GM23248 (cell line): ENCODE measurements around the gene FBLIM1. TPM values are rescaled to one million over a fixed set of nuclear protein-coding genes. Genes with fewer than 3 reads are reported as not detected.

ENCODE experiments used
- DNase-seq: peaks from one replicate; pipeline ENCODE4 v3.0.0-alpha.2; 2015
- H2AFZ ChIP-seq: fragments of 200-600 bp; sonication (generic); 2 replicates; pipeline ENCODE4 v1.6.1; 2016; ENCODE audit warnings: antibody characterized with exemption
- H3F3A ChIP-seq: fragments of 200-600 bp; sonication (generic); 2 replicates; pipeline ENCODE4 v1.6.1; 2016; ENCODE audit warnings: mild to moderate bottlenecking, antibody characterized with exemption, mixed run types; ENCODE audit not compliant: insufficient read depth
- H3K27ac ChIP-seq: fragments of 200-600 bp; sonication (generic); 2 replicates; pipeline ENCODE4 v1.5.1; 2016; ENCODE audit warnings: mild to moderate bottlenecking
- H3K27me3 ChIP-seq: fragments of 200-600 bp; sonication (generic); replicated peaks from 2 replicates; pipeline ENCODE4 v1.6.1; 2016; ENCODE audit warnings: mild to moderate bottlenecking; ENCODE audit not compliant: insufficient read depth
- H3K36me3 ChIP-seq: fragments of 200-600 bp; sonication (generic); 2 replicates; pipeline ENCODE4 v1.6.1; 2016; ENCODE audit warnings: low read depth, mild to moderate bottlenecking
- H3K4me1 ChIP-seq: fragments of 200-600 bp; sonication (generic); 2 replicates; pipeline ENCODE4 v1.6.1; 2016; ENCODE audit warnings: mild to moderate bottlenecking; ENCODE audit not compliant: insufficient read depth
- H3K4me2 ChIP-seq: fragments of 200-600 bp; sonication (generic); one replicate; pipeline ENCODE4 v1.6.1; 2016; ENCODE audit warnings: mild to moderate bottlenecking; ENCODE audit not compliant: unreplicated experiment
- H3K4me3 ChIP-seq: fragments of 200-600 bp; sonication (generic); 2 replicates; pipeline ENCODE4 v1.5.1; 2016; ENCODE audit warnings: mild to moderate bottlenecking
- H3K79me2 ChIP-seq: fragments of 200-600 bp; sonication (generic); 2 replicates; pipeline ENCODE4 v1.6.1; 2016; ENCODE audit warnings: mild to moderate bottlenecking; ENCODE audit not compliant: insufficient read depth
- H3K9ac ChIP-seq: fragments of 200-600 bp; sonication (generic); 2 replicates; pipeline ENCODE4 v1.6.1; 2016; ENCODE audit warnings: mild to moderate bottlenecking
- H3K9me2 ChIP-seq: fragments of 200-600 bp; sonication (generic); 2 replicates; pipeline ENCODE4 v1.6.1; 2016; ENCODE audit warnings: mixed run types, mild to moderate bottlenecking, moderate library complexity; ENCODE audit not compliant: insufficient read depth
- H3K9me3 ChIP-seq: fragments of 200-600 bp; sonication (generic); one replicate; pipeline ENCODE4 v1.6.1; 2017; ENCODE audit warnings: low read depth
- H4K20me1 ChIP-seq: fragments of 200-600 bp; sonication (generic); 2 replicates; pipeline ENCODE4 v1.6.0; 2016; ENCODE audit not compliant: insufficient read depth
- EZH2 ChIP-seq: fragments of 200-600 bp; sonication (generic); IDR thresholded peaks from 2 replicates; pipeline ENCODE4 v1.6.1; 2018; ENCODE audit warnings: antibody characterized with exemption, mild to moderate bottlenecking; ENCODE audit not compliant: insufficient read depth, poor library complexity, severe bottlenecking
- EZH2phosphoT487 ChIP-seq: fragments of 200-600 bp; sonication (generic); IDR thresholded peaks from 2 replicates; pipeline ENCODE4 v1.6.1; 2018; ENCODE audit warnings: antibody characterized with exemption, moderate library complexity, mild to moderate bottlenecking, low read depth; ENCODE audit not compliant: insufficient read depth
- WGBS, 2 experiments: methylation state at CpG; one replicate each; pipeline ENCODE4 v1.1.6; 2015 to 2017; ENCODE audit warnings: low lambda C conversion rate in 2 of 2, low coverage in 1 of 2; ENCODE audit errors: missing lambda C conversion rate in 2 of 2; 5-methylcytosine and 5-hydroxymethylcytosine counted together
- in situ Hi-C: fragments of 300-500 bp; cut with MboI; formaldehyde crosslinking; loops from 2 replicates; pipeline ENCODE4 v1.15.0; 2020
- polyA plus RNA-seq: library from polyadenylated mRNA; unstranded; fragments of >200 nt; fragmentation: Nextera tagmentation; extraction: Ambion mirVana; gene quantifications from 2 replicates; pipeline ENCODE4 v1.2.1, GENCODE V29; 2016
- total RNA-seq: library from RNA; depleted of rRNA; stranded (reverse); fragments of >200 nt; shearing (Covaris generic); gene quantifications from 2 replicates; pipeline ENCODE4 v1.2.3, GENCODE V29; 2014

Gene FBLIM1
- total and polyA plus RNA-seq, 2 experiments from 2014 or later, result 63.3 to 69.9 TPM

DNA sequence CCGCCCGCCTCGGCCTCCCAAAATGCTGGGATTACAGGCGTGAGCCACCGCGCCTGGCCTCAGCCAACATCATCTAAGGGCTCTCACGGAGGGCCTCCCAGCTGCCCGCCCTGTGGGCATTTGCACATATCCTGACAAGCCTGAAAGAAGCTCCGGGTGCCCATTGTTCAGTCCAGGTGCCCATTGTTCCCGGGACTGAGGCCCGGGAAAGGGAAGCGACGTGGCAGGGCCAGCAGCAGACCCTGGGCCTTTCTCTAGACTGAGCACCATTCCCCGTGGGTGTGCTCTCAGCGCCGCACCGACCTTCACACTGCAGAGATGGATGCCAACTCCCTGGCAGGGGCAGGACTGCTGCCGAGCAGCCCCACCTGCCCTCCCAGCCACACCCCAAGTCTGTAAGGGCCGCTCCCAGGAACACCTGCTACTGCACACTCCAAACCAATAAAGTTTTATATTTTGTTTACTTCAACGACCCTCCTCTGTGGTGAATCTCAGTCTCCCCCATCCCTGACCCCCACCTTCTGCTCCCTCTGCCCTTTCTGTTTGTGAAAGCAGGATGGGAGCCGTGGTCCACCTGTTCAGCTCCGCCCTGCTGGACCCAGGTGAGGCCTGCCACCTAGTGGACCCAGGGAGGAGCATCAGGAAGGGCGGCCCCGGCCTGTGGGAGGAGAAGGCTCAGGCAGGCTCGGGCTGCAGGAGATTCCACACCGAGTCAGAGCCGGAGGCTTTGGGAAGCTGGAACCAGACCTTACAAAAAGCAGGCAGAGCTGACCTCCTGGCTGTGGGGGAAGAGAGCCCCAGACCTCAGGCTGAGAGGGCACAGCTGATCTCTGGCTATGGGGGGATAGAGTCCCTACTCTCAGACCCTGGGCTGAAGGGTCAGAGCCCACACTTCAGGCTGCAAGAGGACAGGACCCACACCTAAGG is 17.4 kb upstream of the FBLIM1 start:
- Histone ChIP-seq H3K79me2 (no peaks in the 10 kb centered on the region), H3K36me3 (no peaks in the 10 kb centered on the region), H3K27ac (no peak overlapping the region), H3F3A (no peaks in the 10 kb centered on the region), H3K4me3 (no peak overlapping the region), H3K9me3 (no peaks in the 10 kb centered on the region), H3K9me2 (no peaks in the 10 kb centered on the region), H3K4me1 (no peaks in the 10 kb centered on the region), H2AFZ (no peak overlapping the region), H4K20me1 (no peaks in the 10 kb centered on the region), H3K9ac (no peak overlapping the region), H3K27me3 (no peaks in the 10 kb centered on the region), H3K4me2 (no peak overlapping the region)
- 52 to 62% methylated on average over 25 to 27 of the region's 27 CpGs for WGBS, 2 experiments
- DNase-seq, result peak; percentile 77
- in situ Hi-C loops, result no loop called here
- TF ChIP-seq EZH2 (no peak), EZH2phosphoT487 (no peak)

DNA sequence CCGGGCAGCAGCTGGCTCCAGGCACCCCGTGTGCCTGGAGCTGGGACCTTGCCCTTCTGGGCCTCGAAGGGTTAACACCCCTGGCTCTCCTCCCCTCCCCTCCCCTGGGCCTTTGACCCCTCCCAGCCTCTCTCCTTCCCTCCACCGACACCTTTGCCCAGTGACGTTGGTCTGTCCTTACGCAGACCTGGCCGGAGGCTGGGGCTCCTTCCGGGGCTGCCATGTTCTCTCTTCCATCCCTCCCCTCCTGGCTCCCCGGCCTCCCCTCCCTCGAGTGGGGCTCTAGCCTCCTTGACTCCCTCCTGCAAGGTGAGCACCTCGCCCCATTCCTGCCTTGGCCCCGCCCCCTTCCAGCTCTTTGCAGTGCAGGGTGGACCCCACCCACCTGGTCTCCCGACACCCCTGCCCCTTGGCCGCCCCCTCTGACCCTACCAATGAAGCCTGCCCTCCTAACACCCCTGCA is 16.2 kb upstream of the FBLIM1 start, which contains the start of gene TMEM82:
TMEM82 (plus strand) TSS at position 161 of the 463 bp plus-strand sequence; CDS start at position 222, 61 bp downstream.
- Histone ChIP-seq H3K9me2 (no peaks in the 10 kb centered on the region), H3F3A (no peaks in the 10 kb centered on the region), H4K20me1 (no peaks in the 10 kb centered on the region), H3K4me1 (no peaks in the 10 kb centered on the region), H3K36me3 (no peaks in the 10 kb centered on the region), H3K27ac (no peak within 1 kb of the TSS), H2AFZ (no peak within 1 kb of the TSS), H3K4me2 (no peak within 1 kb of the TSS), H3K9ac (no peak within 1 kb of the TSS), H3K79me2 (no peaks in the 10 kb centered on the region), H3K9me3 (no peaks in the 10 kb centered on the region), H3K27me3 (no peaks in the 10 kb centered on the region), H3K4me3 (no peak within 1 kb of the TSS)
- in situ Hi-C loops, result no loop called here
- no peak for DNase-seq
- TF ChIP-seq EZH2phosphoT487 (no peak), EZH2 (no peak)
- WGBS, 2 experiments, result 28 to 36% methylated on average over 4 to 14 of the region's 14 CpGs

DNA sequence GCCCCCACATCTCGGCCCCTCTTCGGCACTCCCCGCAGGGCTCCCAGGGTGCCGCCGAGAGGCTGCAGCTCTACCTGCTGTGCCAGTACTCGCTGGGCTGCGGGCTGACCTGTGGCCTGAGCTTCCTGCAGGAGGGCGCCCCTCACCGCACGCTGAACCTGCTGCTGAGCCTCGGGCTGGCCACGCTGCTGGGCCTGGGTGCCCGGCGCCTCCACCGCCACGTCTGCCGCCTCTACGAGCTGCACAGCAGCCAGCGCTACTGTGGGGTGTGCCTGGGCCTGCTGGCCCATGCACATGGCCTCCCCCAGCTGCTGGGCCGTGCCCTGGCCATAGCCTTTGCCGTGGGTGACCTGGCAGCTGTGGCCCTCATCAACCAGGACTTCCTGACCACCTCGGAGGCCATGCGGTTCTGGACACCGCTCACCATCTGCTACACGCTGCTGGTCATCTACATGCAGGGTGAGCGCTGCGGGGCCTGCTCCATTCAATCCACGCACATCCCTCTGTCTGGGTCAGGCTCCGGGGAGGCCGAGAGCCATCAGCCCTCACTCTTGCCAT is 14.4 kb upstream of the FBLIM1 start:
- H2AFZ ChIP-seq, result no peak overlapping the region
- in situ Hi-C loops, result no loop called here

DNA sequence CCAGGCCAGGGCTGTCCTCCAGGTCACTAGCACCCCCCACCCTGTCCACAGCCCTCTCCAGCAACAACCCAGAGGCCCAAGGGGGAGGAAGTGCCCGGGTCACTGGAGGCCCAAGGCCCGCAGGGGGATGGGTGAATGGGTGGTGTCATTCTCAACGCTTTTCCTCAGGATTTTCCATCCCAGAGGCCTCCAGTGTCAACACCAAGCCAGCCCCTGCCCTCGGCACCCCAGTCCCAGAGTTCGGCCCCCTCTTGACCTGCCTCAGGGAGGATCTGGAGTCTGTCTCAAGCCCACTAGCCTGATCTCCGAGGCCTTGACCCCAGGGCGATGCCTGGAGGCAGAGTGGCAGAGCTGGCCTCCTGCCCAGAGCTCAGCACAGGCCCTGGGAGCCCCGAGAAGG is 11.2 kb upstream of the FBLIM1 start:
- 70% methylated on average over 8 of the region's 8 CpGs for WGBS, 2 experiments
- no peak overlapping the region for H3K27ac ChIP-seq
- no peaks in the 10 kb centered on the region for H3F3A ChIP-seq
- no peak for DNase-seq
- no peaks in the 10 kb centered on the region for H3K79me2 ChIP-seq
- in situ Hi-C loops, result no loop called here
- TF ChIP-seq EZH2, result no peak
- TF ChIP-seq EZH2phosphoT487, result no peak
- H3K9me3 ChIP-seq, result no peaks in the 10 kb centered on the region
- no peak overlapping the region for H2AFZ ChIP-seq
- H3K9ac ChIP-seq, result no peak overlapping the region
- H3K4me1 ChIP-seq, result peaks cover 10% of the 10 kb centered on the region; the same call in 1 of the 2 replicates
- no peak overlapping the region for H3K4me3 ChIP-seq
- H3K36me3 ChIP-seq, result no peaks in the 10 kb centered on the region
- no peak overlapping the region for H3K4me2 ChIP-seq
- no peaks in the 10 kb centered on the region for H3K9me2 ChIP-seq
- H3K27me3 ChIP-seq, result no peaks in the 10 kb centered on the region
- no peaks in the 10 kb centered on the region for H4K20me1 ChIP-seq

More for the DNA sequence above, 14.4 kb upstream of the FBLIM1 start:
- Histone ChIP-seq H4K20me1 (no peaks in the 10 kb centered on the region), H3F3A (no peaks in the 10 kb centered on the region), H3K9ac (no peak overlapping the region), H3K9me3 (no peaks in the 10 kb centered on the region), H3K4me2 (no peak overlapping the region), H3K4me1 (peaks cover 1% of the 10 kb centered on the region; the same call in 1 of the 2 replicates), H3K27me3 (no peaks in the 10 kb centered on the region), H3K9me2 (no peaks in the 10 kb centered on the region), H3K79me2 (no peaks in the 10 kb centered on the region), H3K27ac (no peak overlapping the region), H3K36me3 (no peaks in the 10 kb centered on the region), H3K4me3 (no peak overlapping the region)
- whole genome bisulfite sequencing, 2 experiments, result 74 to 77% methylated on average over 28 to 30 of the region's 30 CpGs
- TF ChIP-seq EZH2phosphoT487 (no peak), EZH2 (no peak)
- DNase-seq, result no peak
